Measurements from ENCODE around the gene ATP8B3.

- TF ChIP-seq CTCF (conservative IDR thresholded peaks at IDR 0.05 in 1 of 2, IDR thresholded peaks at IDR 0.05 in 1 of 2; ENCODE audit: low read depth in 1 of 2, low read length in 2 of 2) (peak; percentile 85 to 87), EZH2 (IDR thresholded peaks at IDR 0.05; ENCODE audit: low read length, missing control alignments) (no peak)
These were observed 36.5 kb upstream of the ATP8B3 start, which contains the start of gene REXO1 for GRCh38 chr19:1848399-1849131.

All from fibroblast of lung (primary cell).